HG02885 (cell line): Measurements from ENCODE around the gene RPL39L.

ENCODE experiments used
- ATAC-seq: cut with Tn5 transposase; IDR thresholded peaks from one replicate; pipeline ENCODE4 v1.9.1; 2021; ENCODE audit warnings: mild to moderate bottlenecking; ENCODE audit not compliant: unreplicated experiment, poor library complexity

The RPL39L gene

GRCh38 chr3:187072102-187072501 is 67.2 kb downstream of the RPL39L start:
- ATAC-seq, result no peak
